GM19452 (cell line): ENCODE data around the gene RALGPS2.

ENCODE experiments used
- ATAC-seq: cut with Tn5 transposase; IDR thresholded peaks from one replicate; pipeline ENCODE4 v1.9.1; 2021; ENCODE audit not compliant: unreplicated experiment

RALGPS2 gene

GRCh38 chr1:178960482-178961240 is 235.6 kb downstream of the RALGPS2 start:
- no peak for ATAC-seq

- ATAC-seq, result no peak
Measured at GRCh38 chr1:178961331-178961730, 236.3 kb downstream of the RALGPS2 start.

- ATAC-seq, result no peak
Measured at GRCh38 chr1:178961868-178962267, 236.8 kb downstream of the RALGPS2 start.

- no peak for ATAC-seq
Measured at GRCh38 chr1:178962853-178963711, 238.0 kb downstream of the RALGPS2 start.

GRCh38 chr1:178964469-178965330 is 239.7 kb downstream of the RALGPS2 start:
- ATAC-seq, result no peak

GRCh38 chr1:178966312-178966711 is 241.3 kb downstream of the RALGPS2 start:
- ATAC-seq, result no peak

GRCh38 chr1:178969226-178969987 is 244.4 kb downstream of the RALGPS2 start:
- no peak for ATAC-seq

- no peak for ATAC-seq
Measured at GRCh38 chr1:178970184-178970583, 245.1 kb downstream of the RALGPS2 start.
